Measurements from ENCODE around the gene NOG.

NOG gene

GRCh38 chr17:56596691-56597494 is 3.4 kb downstream of the NOG start:
- in situ Hi-C loops (cut with MboI; ENCODE audit: low sequenced_read_pairs): no loop called here

GRCh38 chr17:56597495-56597990 is 4.0 kb downstream of the NOG start:
- in situ Hi-C loops (cut with MboI; ENCODE audit: low sequenced_read_pairs): no loop called here

GRCh38 chr17:56598466-56598865 is 5.0 kb downstream of the NOG start:
- in situ Hi-C loops (cut with MboI; ENCODE audit: low sequenced_read_pairs): no loop called here

- in situ Hi-C loops (cut with MboI; ENCODE audit: low sequenced_read_pairs): no loop called here
Measured at GRCh38 chr17:56599088-56599487, 5.6 kb downstream of the NOG start.

GRCh38 chr17:56599566-56599965 is 6.1 kb downstream of the NOG start:
- in situ Hi-C loops (cut with MboI; ENCODE audit: low sequenced_read_pairs): no loop called here

- in situ Hi-C loops (cut with MboI; ENCODE audit: low sequenced_read_pairs): no loop called here
Measured at GRCh38 chr17:56600256-56600655, 6.8 kb downstream of the NOG start.

- in situ Hi-C loops (cut with MboI; ENCODE audit: low sequenced_read_pairs): no loop called here
Measured at GRCh38 chr17:56601591-56601990, 8.1 kb downstream of the NOG start.

- in situ Hi-C loops (cut with MboI; ENCODE audit: low sequenced_read_pairs): no loop called here
Measured at GRCh38 chr17:56602292-56603130, 9.0 kb downstream of the NOG start.

GRCh38 chr17:56603486-56604238 is 10.2 kb downstream of the NOG start:
- in situ Hi-C loops (cut with MboI; ENCODE audit: low sequenced_read_pairs): no loop called here

- in situ Hi-C loops (cut with MboI; ENCODE audit: low sequenced_read_pairs): no loop called here
Measured at GRCh38 chr17:56604691-56605290, 11.3 kb downstream of the NOG start.

GRCh38 chr17:56608944-56609343 is 15.4 kb downstream of the NOG start:
- in situ Hi-C loops (cut with MboI; ENCODE audit: low sequenced_read_pairs): no loop called here

- in situ Hi-C loops (cut with MboI; ENCODE audit: low sequenced_read_pairs): no loop called here
Measured at GRCh38 chr17:56610321-56610720, 16.8 kb downstream of the NOG start.

- in situ Hi-C loops (cut with MboI; ENCODE audit: low sequenced_read_pairs): no loop called here
Measured at GRCh38 chr17:56613131-56613530, 19.6 kb downstream of the NOG start.

- in situ Hi-C loops (cut with MboI; ENCODE audit: low sequenced_read_pairs): no loop called here
Measured at GRCh38 chr17:56614522-56614921, 21.0 kb downstream of the NOG start.

- in situ Hi-C loops (cut with MboI; ENCODE audit: low sequenced_read_pairs): no loop called here
Measured at GRCh38 chr17:56616239-56616638, 22.7 kb downstream of the NOG start.

GRCh38 chr17:56623383-56623782 is 29.9 kb downstream of the NOG start:
- in situ Hi-C loops (cut with MboI; ENCODE audit: low sequenced_read_pairs): no loop called here

GRCh38 chr17:56624309-56624708 is 30.8 kb downstream of the NOG start:
- in situ Hi-C loops (cut with MboI; ENCODE audit: low sequenced_read_pairs): no loop called here

- in situ Hi-C loops (cut with MboI; ENCODE audit: low sequenced_read_pairs): no loop called here
Measured at GRCh38 chr17:56624912-56625311, 31.4 kb downstream of the NOG start.

GRCh38 chr17:56629531-56630075 is 36.1 kb downstream of the NOG start:
- in situ Hi-C loops (cut with MboI; ENCODE audit: low sequenced_read_pairs): no loop called here

GRCh38 chr17:56630202-56630601 is 36.7 kb downstream of the NOG start:
- in situ Hi-C loops (cut with MboI; ENCODE audit: low sequenced_read_pairs): no loop called here

GRCh38 chr17:56633681-56634080 is 40.2 kb downstream of the NOG start:
- in situ Hi-C loops (cut with MboI; ENCODE audit: low sequenced_read_pairs): no loop called here
